Uterus (tissue), 2 donors: ENCODE data around the gene PCDHGB3.

ENCODE experiments used
- CTCF ChIP-seq, 4 experiments: fragments of 200-600 bp in 2 of 4; fragments of 450-650 bp in 2 of 4; sonication (generic) in 2 of 4; IDR thresholded peaks; one replicate each; pipeline ENCODE4 v1.5.1; 2016 to 2019; ENCODE audit warnings: antibody characterized with exemption in 4 of 4, mild to moderate bottlenecking in 2 of 4, moderate library complexity in 1 of 4
- POLR2A ChIP-seq, 2 donors: fragments of 450-650 bp; IDR thresholded peaks; one replicate each; pipeline ENCODE4 v1.6.1; 2016; ENCODE audit warnings: antibody characterized with exemption in 2 of 2, mild to moderate bottlenecking in 1 of 2, moderate library complexity in 1 of 2

GRCh38 chr5:141402553-141403243 is 32.7 kb downstream of the PCDHGB3 start, which contains the start of gene PCDHGA9:
- TF ChIP-seq CTCF (IDR thresholded peaks at IDR 0.05) (peak in 2 of 4 experiments; percentile 16 to 36), POLR2A (IDR thresholded peaks at IDR 0.05) (no peak)
